G401 (cell line): ENCODE measurements around the gene RBP7. TPM values are rescaled to one million over a fixed set of nuclear protein-coding genes. Genes with fewer than 3 reads are reported as not detected.
A peak's percentile ranks its signal among the peaks of the same experiment; 100 is the strongest.
"Not testable (repeated sequence)": the region's sequence is repeated elsewhere in the genome, so short reads cannot be mapped to it uniquely, and the experiment has no call there.

Experiments used
- DNase-seq: peaks from one replicate; pipeline ENCODE4 v3.0.0-alpha.2; 2015; ENCODE audit warnings: low spot score
- in situ Hi-C: cut with HindIII; loops from 2 replicates; pipeline ENCODE4 v1.10.0; 2016; ENCODE audit warnings: low sequenced_read_pairs, mixed read lengths
- total RNA-seq: library from RNA; depleted of rRNA; stranded (reverse); fragments of >200 nt; shearing (Covaris generic); gene quantifications from 2 replicates; pipeline ENCODE4 v1.2.3, GENCODE V29; 2014

Gene RBP7
- total RNA-seq, 1 experiment from 2014 or later, result 4.4 TPM

DNA sequence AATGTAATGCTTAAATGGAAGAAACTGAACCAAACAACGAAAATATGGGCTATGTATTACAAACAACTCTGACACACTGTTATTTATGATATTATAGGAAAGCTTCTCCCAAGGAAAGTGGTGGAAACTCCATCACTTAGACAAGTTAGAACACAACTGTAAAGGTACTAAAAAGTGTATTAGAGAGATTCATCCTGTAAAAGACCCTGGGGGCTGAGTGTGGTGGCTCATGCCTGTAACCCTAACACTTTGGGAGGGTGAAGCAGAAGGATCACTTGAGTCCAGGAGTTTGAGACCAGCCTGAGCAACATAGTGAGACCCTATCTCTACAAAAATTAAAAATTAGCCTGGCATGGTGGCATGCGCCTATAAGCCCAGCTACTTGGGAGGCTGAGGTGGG is 28.3 kb downstream of the RBP7 start:
- no peak for DNase-seq
- in situ Hi-C loops, result no loop called here

DNA sequence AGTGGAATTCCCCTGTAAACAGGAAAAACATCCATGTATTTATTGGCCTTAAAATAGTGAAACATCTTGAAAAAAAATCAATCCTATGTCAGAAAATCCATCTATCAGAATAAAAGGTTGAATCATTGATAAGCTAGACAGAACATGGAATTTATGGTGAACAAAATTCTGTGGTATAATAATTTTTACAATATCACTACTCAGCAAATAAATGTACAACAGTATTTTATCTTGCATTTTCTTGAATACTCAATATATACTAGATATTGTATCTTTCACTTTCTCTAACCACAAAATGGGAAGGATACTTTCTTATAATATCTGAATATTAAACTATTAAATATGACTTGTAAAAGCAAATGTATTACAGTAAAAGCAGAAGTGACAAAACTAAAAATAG is 30.0 kb downstream of the RBP7 start:
- DNase-seq, result no peak
- in situ Hi-C loops, result no loop called here

DNA sequence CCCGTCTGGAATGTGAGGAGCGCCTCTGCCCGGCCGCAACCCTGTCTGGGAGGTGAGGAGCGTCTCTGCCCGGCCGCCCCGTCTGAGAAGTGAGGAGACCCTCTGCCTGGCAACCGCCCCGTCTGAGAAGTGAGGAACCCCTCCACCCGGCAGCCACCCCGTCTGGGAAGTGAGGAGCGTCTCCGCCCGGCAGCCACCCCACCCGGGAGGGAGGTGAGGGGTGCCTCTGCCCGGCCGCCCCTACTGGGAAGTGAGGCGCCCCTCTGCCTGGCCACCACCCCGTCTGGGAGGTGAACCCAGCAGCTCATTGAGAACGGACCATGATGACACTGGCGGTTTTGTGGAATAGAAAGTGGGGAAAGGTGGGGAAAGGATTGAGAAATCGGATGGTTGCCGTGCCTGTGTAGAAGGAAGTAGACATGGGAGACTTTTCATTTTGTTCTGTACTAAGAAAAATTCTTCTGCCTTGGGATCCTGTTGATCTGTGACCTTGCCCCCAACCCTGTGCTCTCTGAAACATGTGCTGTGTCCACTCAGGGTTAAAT is 32.0 kb downstream of the RBP7 start:
- DNase-seq, in situ Hi-C loops: not testable (repeated sequence)

DNA sequence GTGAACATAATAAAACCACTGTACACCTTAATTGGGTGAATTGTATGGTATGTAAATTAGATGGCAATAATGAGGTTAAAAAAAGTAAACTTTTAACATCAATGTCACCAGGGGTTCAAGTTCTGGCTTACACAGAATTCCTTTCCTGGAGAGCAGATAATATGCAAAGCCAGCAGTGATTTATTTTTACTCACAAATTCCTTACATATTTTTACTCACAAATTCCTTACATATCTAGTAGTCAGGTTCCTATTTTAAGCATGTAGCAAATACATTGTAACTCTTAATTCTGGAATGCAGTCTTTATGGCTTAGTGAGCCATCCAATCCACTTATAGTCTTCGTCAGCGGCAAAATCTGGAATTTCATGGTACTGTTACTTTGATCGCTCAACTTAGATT is 34.4 kb downstream of the RBP7 start:
- DNase-seq, result no peak
- in situ Hi-C loops, result no loop called here

DNA sequence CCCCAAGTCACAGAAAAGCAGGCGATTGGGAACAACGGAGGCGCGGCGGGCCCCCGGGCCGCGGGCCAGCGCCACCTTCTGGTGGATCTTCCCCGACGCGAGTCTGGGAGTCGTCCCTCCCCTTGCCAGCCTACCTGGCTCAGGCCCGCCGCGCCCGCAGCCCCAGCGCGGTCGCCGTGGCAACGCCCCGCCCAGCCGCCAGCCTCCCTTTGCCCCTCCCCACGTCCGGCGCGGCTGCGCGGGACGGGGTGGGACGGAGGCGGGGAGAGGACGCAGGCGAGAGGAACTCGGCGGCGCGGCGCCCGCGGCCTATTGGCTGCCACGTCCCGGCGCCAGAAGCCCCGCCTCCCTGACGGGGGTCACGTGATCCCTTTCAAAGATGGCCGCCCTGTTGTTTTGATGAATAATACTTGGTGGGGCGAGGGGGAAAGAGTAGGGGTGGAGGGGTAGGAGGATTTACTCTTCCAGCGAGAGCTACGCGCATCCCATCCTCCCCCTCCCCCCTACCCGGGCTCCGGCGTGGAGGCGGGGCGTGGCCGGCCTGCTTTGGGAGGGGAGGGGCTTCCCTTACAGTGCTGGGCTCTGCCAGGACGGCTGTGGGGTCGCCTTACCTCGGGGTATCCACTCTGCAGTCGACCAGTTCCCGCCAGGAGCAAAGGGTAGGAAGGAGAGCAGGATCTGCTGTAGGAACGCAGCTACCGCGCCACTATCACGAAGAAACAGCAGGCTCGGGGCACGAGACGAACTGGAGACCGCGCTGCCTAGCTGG is 35.7 kb downstream of the RBP7 start, which contains the start of gene UBE4B:
Gene UBE4B, plus strand, starts transcription at position 369 of the 769 bp plus-strand sequence. CDS start 713 bp downstream, outside the sequence.
- peak; percentile 98 for DNase-seq
- in situ Hi-C loops, result no loop called here

DNA sequence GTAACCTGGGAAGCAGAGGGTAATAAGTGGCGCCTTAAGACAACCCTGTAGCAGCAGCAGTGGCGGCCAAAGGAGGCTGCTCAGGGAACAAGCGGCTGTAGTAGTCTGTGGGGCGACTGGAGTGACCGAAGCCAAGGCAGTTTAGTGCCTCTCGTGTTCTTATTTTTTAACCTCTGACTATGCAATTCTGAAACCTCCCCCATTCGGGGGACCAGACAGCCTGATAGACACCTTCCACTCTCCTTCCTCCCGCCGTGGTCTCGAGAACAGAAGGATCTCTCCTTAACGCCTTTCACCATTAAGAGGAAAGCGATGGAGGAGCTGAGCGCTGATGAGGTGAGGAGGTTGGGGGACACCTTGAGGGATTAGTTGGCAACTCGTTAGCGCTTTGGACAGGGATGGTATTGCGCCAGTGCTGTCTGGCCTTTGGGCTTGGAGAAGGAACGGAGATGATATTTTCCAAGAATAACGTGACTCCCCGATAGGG is 36.4 kb downstream of the RBP7 start:
- in situ Hi-C loops, result no loop called here
- DNase-seq, result peak; percentile 59

DNA sequence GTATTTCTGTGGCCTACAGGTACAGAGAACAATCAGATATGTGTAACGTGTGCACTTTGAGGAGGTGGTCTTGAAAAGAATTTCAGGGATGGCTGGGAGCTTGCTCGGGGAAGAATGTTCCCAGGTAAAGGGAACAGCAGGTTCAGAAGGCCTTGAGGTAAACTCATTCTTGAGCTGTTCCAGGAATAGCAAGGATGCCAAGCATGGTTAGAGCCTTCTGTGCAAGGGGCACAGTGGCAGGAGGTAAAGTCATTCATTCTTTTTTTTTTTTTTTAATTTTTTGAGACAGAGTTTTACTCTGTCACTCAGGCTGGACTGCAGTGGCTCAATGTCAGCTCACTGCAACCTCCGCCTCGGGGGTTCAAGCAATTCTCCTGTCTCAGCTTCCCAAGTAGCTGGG is 45.7 kb downstream of the RBP7 start:
- DNase-seq, result no peak
- in situ Hi-C loops, result no loop called here

DNA sequence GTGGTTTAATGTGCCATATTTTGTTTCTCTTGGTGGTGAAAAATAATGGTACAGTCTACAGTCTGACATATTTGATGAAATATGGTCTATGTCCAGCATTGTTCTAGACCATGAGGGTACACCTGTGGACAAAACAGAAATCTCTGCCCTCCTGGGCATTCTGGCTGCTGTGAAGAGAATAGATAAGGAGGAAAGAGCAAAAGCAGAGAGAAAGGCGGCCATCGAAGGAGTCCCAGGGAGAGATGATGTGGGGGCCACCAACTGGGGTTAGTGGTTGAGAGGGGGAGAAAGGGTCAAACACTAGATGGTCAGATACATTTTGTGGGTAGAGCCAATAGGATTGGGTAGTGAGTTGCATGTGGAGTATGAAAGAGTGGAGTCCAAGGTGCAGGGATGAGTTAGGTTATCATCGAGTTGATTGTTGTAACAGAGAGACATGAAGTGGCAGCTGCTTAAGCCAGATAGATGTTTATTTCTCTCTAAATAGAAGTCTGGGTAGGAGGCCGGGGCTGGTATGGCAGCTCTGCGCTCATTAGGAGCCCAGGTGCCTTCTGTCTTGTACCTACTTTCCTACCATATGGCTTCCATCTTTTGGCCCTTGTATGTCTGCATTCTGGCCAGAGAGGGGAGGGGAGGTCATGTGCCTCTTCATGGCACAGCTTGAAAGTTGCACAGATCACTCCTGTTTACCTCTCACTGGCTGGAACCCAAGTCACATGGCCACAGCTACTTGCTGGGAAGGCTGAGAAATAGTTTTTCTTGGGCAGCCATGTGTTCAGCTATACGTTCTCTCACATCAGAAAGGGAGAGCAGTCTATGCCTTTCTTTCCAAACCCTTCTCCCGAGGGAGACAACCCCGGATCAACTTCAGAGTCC is 48.7 kb downstream of the RBP7 start:
- DNase-seq, result peak; percentile 97
- in situ Hi-C loops, result no loop called here

DNA sequence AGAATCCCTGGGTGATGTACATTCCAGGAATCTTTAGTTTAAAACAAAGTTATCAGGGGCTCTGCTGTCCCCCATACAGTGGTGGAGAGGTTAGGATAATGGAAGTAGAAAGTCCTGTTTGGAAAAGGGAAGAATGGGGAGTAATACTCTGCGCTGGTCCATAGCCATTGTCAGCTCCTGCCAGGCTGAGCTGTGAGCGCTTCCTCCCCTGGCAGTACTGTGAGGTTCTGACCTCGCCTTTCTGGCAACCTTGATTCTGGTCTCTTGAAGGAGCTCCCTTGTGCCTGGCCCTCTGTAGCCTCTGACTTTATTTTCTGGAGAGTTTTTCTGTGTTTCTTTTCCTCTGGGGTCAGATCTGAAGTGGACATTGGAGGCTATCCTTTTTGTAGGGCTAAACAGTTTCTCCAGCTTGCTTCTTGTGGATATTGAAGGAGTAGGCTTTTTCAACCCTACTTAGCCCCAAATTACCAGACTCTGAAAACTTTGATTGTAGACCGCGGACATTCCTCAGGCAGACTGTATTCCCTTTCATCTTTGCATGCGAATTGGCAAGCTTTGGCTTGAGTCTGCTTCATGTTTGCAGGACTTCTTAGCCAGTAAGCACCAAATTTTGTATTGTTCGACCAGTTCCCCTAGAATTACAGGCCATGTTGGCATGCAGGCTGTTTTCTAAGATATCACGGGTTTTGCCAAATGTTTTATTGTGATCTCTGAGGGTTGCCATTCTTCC is 49.5 kb downstream of the RBP7 start:
- peak; percentile 83 for DNase-seq
- in situ Hi-C loops, result no loop called here

DNA sequence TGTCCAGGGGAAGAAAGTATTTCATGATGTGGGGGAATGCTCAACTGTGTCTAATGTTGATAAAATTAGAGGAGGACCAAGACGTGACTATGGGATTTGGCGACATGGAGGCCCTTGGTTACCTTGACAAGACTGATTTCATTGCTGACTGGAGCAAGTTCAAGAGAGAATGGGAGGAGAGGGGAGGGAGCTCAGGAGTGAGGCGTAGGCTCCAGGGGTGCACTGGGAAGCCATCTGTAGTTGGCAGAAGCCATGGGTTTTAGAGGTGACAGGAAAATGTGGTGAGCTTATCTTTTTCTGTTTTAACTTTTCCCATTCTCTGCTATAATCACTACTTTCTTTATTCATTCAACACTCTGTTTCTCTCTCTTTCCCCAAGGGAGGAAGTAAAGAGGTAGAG is 51.6 kb downstream of the RBP7 start:
- DNase-seq, result peak; percentile 86
- in situ Hi-C loops, result no loop called here

DNA sequence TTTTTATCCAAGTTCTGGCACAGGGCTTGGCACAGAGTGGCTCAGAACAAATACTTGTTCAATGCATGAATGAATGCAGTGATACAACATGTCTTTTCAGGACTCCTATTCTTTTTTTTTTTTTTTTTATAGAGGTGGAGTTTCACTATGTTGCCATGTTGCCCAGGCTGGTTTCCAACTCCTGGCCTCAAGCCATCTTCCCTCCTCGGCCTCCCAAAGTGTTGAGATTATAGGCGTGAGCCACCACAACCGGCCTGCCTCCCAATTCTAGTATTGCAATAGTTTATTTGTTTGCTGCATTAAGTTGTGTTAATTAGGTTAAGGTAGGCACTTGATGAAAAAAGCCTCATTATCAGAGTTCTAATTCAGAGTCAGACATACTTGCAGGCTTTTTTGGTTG is 53.6 kb downstream of the RBP7 start:
- in situ Hi-C loops, result no loop called here
- peak; percentile 24 for DNase-seq

DNA sequence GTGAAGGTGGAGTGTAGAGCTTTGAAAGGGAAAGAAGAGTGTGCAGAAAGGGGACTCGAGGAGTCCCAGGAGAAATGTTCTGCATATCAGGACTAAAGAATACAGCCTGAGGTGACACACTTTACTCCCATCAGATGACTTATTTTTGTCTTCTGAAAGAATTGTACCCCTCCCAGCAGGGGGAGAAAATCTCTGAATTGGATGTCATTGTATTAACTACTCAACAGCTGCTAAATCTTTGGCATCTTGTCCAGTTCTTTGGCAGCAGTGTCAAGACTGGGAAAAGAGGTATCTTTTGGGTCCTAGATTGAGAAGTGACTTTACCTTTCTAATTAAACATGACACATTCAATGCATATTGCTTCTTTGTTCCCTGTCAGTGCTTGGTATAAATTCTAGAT is 54.6 kb downstream of the RBP7 start:
- in situ Hi-C loops, result no loop called here
- DNase-seq, result no peak

DNA sequence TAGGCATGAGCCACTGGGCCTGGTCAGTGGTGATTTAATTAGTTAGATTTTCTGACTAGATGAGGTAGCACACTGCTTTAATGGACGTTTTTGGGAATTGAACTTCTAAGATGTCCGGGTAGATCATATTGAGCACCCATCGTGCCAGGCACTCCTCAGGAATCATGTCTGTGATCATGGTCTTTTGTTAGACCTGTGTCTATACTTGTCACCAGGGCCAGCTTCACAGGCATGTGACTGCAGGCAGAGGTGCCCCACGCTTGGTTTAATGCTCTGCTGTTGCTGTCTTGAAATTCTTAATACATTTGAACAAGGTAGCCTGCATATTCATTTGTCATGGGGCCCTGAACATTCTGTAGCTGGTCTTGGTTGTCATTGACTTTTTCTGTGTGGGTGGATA is 55.3 kb downstream of the RBP7 start:
- in situ Hi-C loops, result no loop called here
- no peak for DNase-seq

DNA sequence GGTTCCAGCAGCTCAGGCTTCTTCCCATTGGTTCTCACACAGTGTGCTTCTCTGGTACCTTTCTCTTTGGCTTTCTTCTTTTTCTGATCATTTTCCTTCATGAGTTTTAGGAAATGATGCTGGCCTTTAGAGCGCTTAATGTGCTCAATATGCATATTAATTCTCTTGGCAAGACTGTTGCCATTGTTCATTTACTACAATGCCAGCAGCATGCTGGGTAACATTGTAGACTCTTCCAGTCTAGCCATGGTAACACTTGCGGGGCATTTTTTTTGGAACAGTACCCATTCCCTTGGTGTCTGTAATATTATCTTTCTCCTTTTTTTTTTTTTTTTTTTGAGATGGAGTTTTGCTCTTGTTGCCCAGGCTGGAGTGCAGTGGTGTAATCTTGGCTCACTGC is 57.4 kb downstream of the RBP7 start:
- DNase-seq, result peak; percentile 38
- in situ Hi-C loops, result no loop called here

DNA sequence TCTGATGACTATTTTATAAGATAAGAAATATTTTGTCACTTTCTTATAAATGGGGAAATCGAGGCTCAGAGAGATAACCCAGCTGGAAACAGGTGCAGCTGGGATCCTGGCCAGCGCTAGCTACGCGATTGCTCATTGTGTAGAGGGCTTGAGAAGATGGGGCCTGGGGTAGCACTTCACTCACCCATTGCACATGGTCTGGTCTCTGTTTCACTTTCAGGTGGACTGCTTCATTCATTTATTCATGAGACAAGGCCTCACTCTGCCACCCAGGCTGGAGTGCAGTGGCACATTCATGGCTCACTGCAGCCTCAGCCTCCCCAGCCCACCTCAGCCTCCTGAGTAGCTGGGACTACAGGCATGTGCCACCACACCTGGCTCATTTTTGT is 59.6 kb downstream of the RBP7 start:
- in situ Hi-C loops, result no loop called here
- DNase-seq, result no peak

DNA sequence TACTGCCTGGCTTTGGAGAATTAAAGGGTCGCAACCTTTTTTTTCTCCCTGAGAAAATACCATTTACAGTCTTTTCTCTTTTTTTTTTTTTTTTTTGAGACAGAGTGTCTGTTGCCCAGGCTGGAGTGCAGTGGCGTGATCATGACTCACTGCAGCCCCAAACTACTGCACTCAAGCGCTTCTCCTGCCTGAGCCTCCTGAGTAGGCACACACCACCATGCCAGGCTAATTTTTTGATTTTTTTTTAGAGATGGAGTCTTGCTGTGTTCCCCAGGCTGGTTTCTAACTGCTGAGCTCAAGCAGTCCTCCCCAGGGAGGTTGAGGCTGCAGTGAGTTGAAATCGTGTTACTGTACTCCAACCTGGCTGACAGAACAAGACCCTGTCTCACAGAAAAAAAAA is 60.3 kb downstream of the RBP7 start:
- DNase-seq, result no peak
- in situ Hi-C loops, result no loop called here

DNA sequence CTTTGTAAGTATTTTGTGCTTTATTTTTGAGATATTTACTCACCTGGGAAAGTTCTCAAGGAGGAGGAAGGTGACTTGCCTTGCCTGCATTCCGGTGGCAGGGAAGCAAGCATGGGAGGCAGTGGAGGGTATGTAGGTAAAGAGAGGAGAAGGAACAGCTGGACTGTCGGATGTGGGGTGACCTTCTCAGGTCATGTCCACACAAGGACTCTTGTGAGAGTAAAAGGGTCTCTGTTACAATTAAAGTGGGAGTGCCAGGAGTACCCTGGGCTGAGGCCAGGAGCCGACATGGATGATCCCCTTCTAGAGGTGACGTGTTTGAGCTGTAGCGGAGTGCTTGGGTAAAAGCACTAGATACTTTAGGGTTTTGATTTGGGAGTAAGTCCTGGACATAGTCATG is 60.8 kb downstream of the RBP7 start:
- no peak for DNase-seq
- in situ Hi-C loops, result no loop called here

DNA sequence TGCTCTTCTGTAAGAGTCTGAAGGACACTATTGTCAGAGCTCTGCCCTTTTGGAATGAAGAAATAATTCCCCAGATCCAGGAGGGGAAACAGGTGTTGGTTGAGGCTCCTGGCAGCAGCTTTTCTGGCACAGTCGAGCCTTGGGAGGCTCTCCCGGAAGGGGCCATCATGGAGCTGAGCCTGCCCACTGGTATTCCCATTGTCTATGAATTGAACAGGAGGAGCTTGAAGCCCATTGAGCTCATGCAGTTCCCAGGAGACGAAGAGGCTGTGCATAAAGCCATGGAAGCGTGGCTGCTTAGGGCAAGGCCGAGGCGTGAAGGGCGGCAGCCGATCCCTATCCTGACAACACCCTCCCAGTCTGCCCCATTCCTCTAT is 62.3 kb downstream of the RBP7 start:
- peak; percentile 82 for DNase-seq
- in situ Hi-C loops, result no loop called here

DNA sequence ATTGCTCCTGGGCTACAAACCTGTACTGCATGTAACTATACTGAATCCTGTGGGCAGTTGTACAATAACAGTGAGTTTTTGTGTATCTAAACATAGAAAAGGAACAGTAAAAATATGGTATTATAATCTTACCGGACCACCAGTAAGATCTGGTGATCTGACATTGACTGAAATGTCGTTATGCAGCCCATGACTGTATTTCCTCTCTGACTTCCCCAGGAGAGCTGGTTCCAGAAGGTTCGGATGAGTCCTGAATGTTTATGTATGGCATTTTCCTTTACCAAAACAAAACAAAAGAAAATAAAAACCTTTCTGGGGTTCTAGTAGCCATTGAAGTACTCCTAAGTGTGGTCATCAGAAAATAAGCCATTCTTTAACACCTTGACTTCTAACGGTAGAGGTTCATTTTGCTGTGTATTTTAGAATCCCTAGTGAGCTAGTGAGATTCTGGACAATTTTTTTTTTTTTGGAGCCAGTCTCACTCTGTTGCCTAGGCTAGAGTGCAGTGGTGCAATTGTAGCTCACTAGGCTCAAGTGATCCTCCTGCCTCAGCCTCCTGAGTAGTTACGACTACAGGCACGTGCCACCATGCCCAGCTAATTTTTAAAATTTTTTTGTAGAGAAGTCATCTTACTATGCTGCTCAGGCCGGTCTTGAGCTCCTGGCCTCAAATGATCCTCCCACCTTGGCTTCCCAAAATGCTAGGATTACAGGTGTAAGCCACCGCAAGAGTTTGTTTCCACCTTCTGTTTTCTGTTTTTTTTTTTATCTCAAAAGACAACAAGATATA is 63.5 kb downstream of the RBP7 start:
- DNase-seq, result no peak
- in situ Hi-C loops, result no loop called here
